Measurements from ENCODE around the gene FUZ. TPM values are rescaled to one million over a fixed set of nuclear protein-coding genes. Genes with fewer than 3 reads are reported as not detected.

FUZ gene
- total and polyA plus RNA-seq, 2 of the 8 experiments (the other 6 are each of a cell fraction or from before 2014, with no cell fraction given) = 28.4 to 33.9 TPM

DNA sequence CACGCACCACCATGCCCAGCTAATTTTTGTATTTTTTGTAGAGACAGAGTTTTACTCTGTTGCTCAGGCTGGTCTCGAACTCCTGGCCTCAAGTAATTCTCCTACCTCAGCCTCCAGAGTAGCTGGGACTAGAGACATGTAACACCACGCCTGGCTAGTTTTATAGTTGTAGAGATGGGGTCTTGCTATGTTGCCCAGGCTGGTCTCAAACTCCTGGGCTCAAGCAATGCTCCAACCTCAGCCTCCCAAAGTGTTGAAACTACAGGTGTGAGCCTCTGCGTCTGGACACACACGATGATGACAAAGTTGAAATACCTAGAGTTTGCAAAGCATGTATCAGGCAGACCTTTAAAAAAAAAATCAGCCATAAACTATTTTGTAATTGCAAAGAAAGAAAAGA, 33.3 kb upstream of the FUZ start:
- FAIRE-seq (no peak), DNase-seq (ENCODE audit: low read depth in 1 of 2, low spot score in 2 of 2) (no peak)
- 75% methylated on average over 5 of the region's 5 CpGs; no CpG with 5 or more reads in 1 of the 2 experiments for WGBS, 2 experiments (ENCODE audit: extremely low coverage in 1 of 2, insufficient coverage in 1 of 2, insufficient read length in 1 of 2, insufficient replicate concordance in 2 of 2, low coverage in 1 of 2, low lambda C conversion rate in 2 of 2, missing lambda C conversion rate in 1 of 2)
- ChIA-PET POLR2A (ENCODE audit: partially characterized antibody) (interaction anchor here (1.1 to 3.3 kb wide), 4 partner anchors 9 to 27 kb away, joined by 3 to 12 read pairs (median 8); no protein-coding TSS in a partner anchor), CTCF (ENCODE audit: partially characterized antibody) (interaction anchor here (1.4 to 2.5 kb wide), 2 partner anchors 29 to 33 kb away, joined by 3 to 9 read pairs; partner anchors contain the start of gene FUZ)
- Histone ChIP-seq H2BK5ac (ENCODE audit: low read depth, low read length) (no peak overlapping the region), H3K9me3 (ENCODE audit: insufficient read depth in 2 of 2, low read depth in 1 of 2, low read length in 1 of 2) (no peaks in the 10 kb centered on the region), H3K4me1 (replicated peaks in 1 of 4; ENCODE audit: control insufficient read depth in 3 of 4, insufficient read depth in 4 of 4, low read length in 3 of 4) (peaks cover 0 to 3% (median 0%) of the 10 kb centered on the region in 4 experiments; a peak in 3 of 7 replicates), H2BK12ac (ENCODE audit: low read depth, low read length) (no peak overlapping the region), H3K23me2 (ENCODE audit: low read depth, low read length) (peaks cover 4% of the 10 kb centered on the region; the same call in 1 of the 2 replicates), H3K56ac (replicated peaks; ENCODE audit: insufficient read length, low read depth, low read length) (no peak overlapping the region), H3K27ac (ENCODE audit: low read depth, low read length) (no peak overlapping the region), H4K91ac (replicated peaks; ENCODE audit: insufficient read length, low read length) (no peak overlapping the region), H3K18ac (ENCODE audit: extremely low read depth, low read length) (no peak overlapping the region), H3K79me2 (ENCODE audit: control insufficient read depth in 1 of 2, insufficient read depth in 2 of 2, low read length in 2 of 2) (peaks cover 0 to 3% of the 10 kb centered on the region in 2 experiments; a peak in 1 of 4 replicates), H3K27me3 (replicated peaks in 1 of 4; ENCODE audit: control insufficient read depth in 3 of 4, extremely low read depth in 1 of 4, insufficient read depth in 3 of 4, low read length in 3 of 4) (no peaks in the 10 kb centered on the region), H3K79me1 (ENCODE audit: low read depth, low read length) (peaks cover 3% of the 10 kb centered on the region; the same call in 1 of the 2 replicates), H2AFZ (ENCODE audit: low read length) (no peak overlapping the region), H2AK5ac (ENCODE audit: low read depth, low read length) (no peak overlapping the region), H2BK20ac (ENCODE audit: low read length) (no peak overlapping the region), H2BK15ac (ENCODE audit: low read length) (no peak overlapping the region), H4K8ac (ENCODE audit: extremely low read depth, insufficient read depth, low read length) (no peak overlapping the region), H3K4me2 (ENCODE audit: insufficient read depth in 1 of 2, low read depth in 2 of 2, low read length in 2 of 2) (no peak overlapping the region), H3K23ac (ENCODE audit: insufficient read length) (no peak overlapping the region), H2BK120ac (replicated peaks; ENCODE audit: low read depth, low read length) (no peak overlapping the region), H3K9ac (replicated peaks in 1 of 4; ENCODE audit: extremely low read depth in 1 of 4, low read depth in 3 of 4, low read length in 3 of 4) (no peak overlapping the region), H3K4ac (replicated peaks; ENCODE audit: insufficient read length, low read depth, low read length) (no peak overlapping the region), H4K5ac (ENCODE audit: insufficient read length, low read depth, low read length) (no peak overlapping the region), H4K20me1 (replicated peaks in 1 of 2; ENCODE audit: control insufficient read depth in 1 of 2, insufficient read depth in 2 of 2, low read length in 2 of 2) (peaks cover 0 to 2% of the 10 kb centered on the region in 2 experiments), H3K4me3 (ENCODE audit: extremely low read depth in 1 of 4, insufficient read depth in 2 of 4, low read depth in 3 of 4, low read length in 4 of 4) (no peak overlapping the region), H3K36me3 (ENCODE audit: control insufficient read depth in 2 of 4, insufficient read depth in 4 of 4, low read length in 3 of 4) (0 out of 8 replicates have a peak, but pooled peaks cover 0 to 3% (median 0%) of the 10 kb centered on the region in 4 experiments), H3K14ac (ENCODE audit: insufficient read length) (no peak overlapping the region)
- TF ChIP-seq, protein P1, sequence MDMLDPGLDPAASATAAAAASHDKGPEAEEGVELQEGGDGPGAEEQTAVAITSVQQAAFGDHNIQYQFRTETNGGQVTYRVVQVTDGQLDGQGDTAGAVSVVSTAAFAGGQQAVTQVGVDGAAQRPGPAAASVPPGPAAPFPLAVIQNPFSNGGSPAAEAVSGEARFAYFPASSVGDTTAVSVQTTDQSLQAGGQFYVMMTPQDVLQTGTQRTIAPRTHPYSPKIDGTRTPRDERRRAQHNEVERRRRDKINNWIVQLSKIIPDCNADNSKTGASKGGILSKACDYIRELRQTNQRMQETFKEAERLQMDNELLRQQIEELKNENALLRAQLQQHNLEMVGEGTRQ (IDR thresholded peaks at IDR 0.05; ENCODE audit: low read length) = no peak
- TF ChIP-seq, protein P2, sequence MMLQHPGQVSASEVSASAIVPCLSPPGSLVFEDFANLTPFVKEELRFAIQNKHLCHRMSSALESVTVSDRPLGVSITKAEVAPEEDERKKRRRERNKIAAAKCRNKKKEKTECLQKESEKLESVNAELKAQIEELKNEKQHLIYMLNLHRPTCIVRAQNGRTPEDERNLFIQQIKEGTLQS (IDR thresholded peaks at IDR 0.05; ENCODE audit: insufficient read depth, low read depth, low read length) = no peak
- TF ChIP-seq KDM5A (IDR thresholded peaks at IDR 0.05; ENCODE audit: low read length) (no peak), HDAC2 (IDR thresholded peaks at IDR 0.05; ENCODE audit: borderline replicate concordance in 1 of 2, low read depth in 2 of 2, low read length in 2 of 2) (no peak), KDM1A (IDR thresholded peaks at IDR 0.05; ENCODE audit: borderline replicate concordance, low read length) (no peak), PHF8 (conservative IDR thresholded peaks at IDR 0.05; ENCODE audit: low read depth, low read length) (no peak)

Data from H1 (cell line).